ENCODE measurements around the gene CXCR6.

The CXCR6 gene

GRCh38 chr3:45967724-45968123 is 24.5 kb downstream of the CXCR6 start:
- Mint-ChIP-seq H3K27me3 (ENCODE audit: low read depth) (peaks cover 3% of the 10 kb centered on the region), H3K36me3 (ENCODE audit: low read depth) (peaks cover 45% of the 10 kb centered on the region), H3K4me3 (no peak overlapping the region), H3K4me1 (peaks cover 24% of the 10 kb centered on the region), H3K27ac (no peak overlapping the region), H3K9me3 (no peaks in the 10 kb centered on the region)
- TF ChIP-seq CTCF (IDR thresholded peaks at IDR 0.05; ENCODE audit: unreplicated experiment in 3 of 3), result no peak

- Mint-ChIP-seq H3K27me3 (ENCODE audit: low read depth) (peaks cover 3% of the 10 kb centered on the region), H3K36me3 (ENCODE audit: low read depth) (peaks cover 41% of the 10 kb centered on the region), H3K9me3 (no peaks in the 10 kb centered on the region), H3K4me1 (peaks cover 24% of the 10 kb centered on the region), H3K4me3 (no peak overlapping the region), H3K27ac (peak overlapping the region in 1 of 3 experiments; percentile 59)
- TF ChIP-seq CTCF (IDR thresholded peaks at IDR 0.05; ENCODE audit: unreplicated experiment in 3 of 3), result no peak
Observed at GRCh38 chr3:45968149-45968548, 24.9 kb downstream of the CXCR6 start.

- Mint-ChIP-seq H3K36me3 (ENCODE audit: low read depth) (peaks cover 35% of the 10 kb centered on the region), H3K27ac (peak overlapping the region in 1 of 3 experiments; percentile 59), H3K4me3 (no peak overlapping the region), H3K9me3 (no peaks in the 10 kb centered on the region), H3K27me3 (ENCODE audit: low read depth) (peaks cover 3% of the 10 kb centered on the region), H3K4me1 (peaks cover 24% of the 10 kb centered on the region)
- TF ChIP-seq CTCF (IDR thresholded peaks at IDR 0.05; ENCODE audit: unreplicated experiment in 3 of 3), result no peak
Observed at GRCh38 chr3:45968706-45969105, 25.4 kb downstream of the CXCR6 start.

- no peak overlapping the region for H3K27ac Mint-ChIP-seq
- TF ChIP-seq CTCF (IDR thresholded peaks at IDR 0.05; ENCODE audit: unreplicated experiment in 3 of 3), result no peak
- H3K4me3 Mint-ChIP-seq, result no peak overlapping the region
- H3K36me3 Mint-ChIP-seq (ENCODE audit: low read depth), result peaks cover 32% of the 10 kb centered on the region
- H3K27me3 Mint-ChIP-seq (ENCODE audit: low read depth), result peaks cover 3% of the 10 kb centered on the region
- H3K9me3 Mint-ChIP-seq, result no peaks in the 10 kb centered on the region
- H3K4me1 Mint-ChIP-seq, result peaks cover 24% of the 10 kb centered on the region
Observed at GRCh38 chr3:45969116-45969515, 25.9 kb downstream of the CXCR6 start.

- Mint-ChIP-seq H3K27me3 (ENCODE audit: low read depth) (peaks cover 3% of the 10 kb centered on the region), H3K4me3 (no peak overlapping the region), H3K4me1 (peaks cover 24% of the 10 kb centered on the region), H3K27ac (no peak overlapping the region), H3K36me3 (ENCODE audit: low read depth) (peaks cover 29% of the 10 kb centered on the region), H3K9me3 (no peaks in the 10 kb centered on the region)
- no peak for TF ChIP-seq CTCF (IDR thresholded peaks at IDR 0.05; ENCODE audit: unreplicated experiment in 3 of 3)
Observed at GRCh38 chr3:45969953-45970352, 26.7 kb downstream of the CXCR6 start.

GRCh38 chr3:45972534-45973402 is 29.5 kb downstream of the CXCR6 start:
- H3K27me3 Mint-ChIP-seq (ENCODE audit: low read depth), result no peaks in the 10 kb centered on the region
- no peak overlapping the region for H3K4me3 Mint-ChIP-seq
- H3K4me1 Mint-ChIP-seq, result peaks cover 15% of the 10 kb centered on the region
- H3K27ac Mint-ChIP-seq, result no peak overlapping the region
- peaks cover 35% of the 10 kb centered on the region for H3K36me3 Mint-ChIP-seq (ENCODE audit: low read depth)
- no peak for TF ChIP-seq CTCF (IDR thresholded peaks at IDR 0.05; ENCODE audit: unreplicated experiment in 3 of 3)
- H3K9me3 Mint-ChIP-seq, result no peaks in the 10 kb centered on the region

Measured in nephron (organoid).